Stimulated activated naive CD8-positive, alpha-beta T cell treated with anti-CD3 and anti-CD28 coated beads, Interleukin-15, Interleukin-2, amounts not matched to agents 100 U/mL and 50 U/mL, for 24 hours (primary cell): ENCODE results near the gene TMEM63B.
"Not testable (repeated sequence)": the region's sequence is repeated elsewhere in the genome, so short reads cannot be mapped to it uniquely, and the experiment has no call there.

Source experiments
- ATAC-seq: fragments of 150-1000 bp; cut with Tn5 transposase; one replicate; pipeline ENCODE4 v1.10.0; 2021
- DNase-seq: peaks from one replicate; pipeline ENCODE4 v3.0.0; 2021

Gene TMEM63B

DNA sequence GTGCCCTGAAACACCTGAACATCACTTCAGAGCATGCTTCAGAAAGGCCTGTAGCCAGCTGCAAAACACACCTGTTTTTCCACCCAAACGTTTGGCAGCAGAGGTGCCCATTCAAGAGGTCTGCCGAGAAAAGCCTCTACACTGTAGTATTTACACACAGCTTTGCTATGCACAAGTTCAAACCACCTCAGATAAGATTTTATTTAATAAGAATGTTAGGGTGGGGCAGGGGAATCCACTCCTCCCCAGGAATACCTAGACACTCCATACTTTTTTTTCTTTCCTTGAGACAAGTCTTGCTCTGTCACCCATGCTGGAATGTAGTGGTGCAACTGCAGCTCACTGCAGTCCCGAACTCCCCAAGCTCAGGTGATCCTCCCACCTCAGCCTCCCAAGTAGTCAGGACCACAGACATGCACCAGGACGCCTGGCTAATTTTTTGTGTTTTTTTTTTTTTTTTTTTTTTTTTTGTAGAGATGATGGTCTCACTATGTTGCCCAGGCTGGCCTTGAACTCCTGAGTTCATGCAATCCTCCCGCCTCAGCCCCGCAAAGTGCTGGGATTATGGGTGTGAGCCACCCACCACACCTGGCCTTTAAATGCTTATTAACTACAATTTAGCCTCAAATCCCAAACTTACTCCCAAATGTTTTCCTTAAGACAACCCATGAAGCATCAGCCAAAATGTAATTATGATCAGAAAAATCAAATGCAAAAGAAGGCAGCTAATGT lies 9.8 kb upstream of the TMEM63B start:
- ATAC-seq (no peak), DNase-seq (no peak)

GRCh38 chr6:44119704-44120262 lies 7.6 kb upstream of the TMEM63B start:
- no peak for ATAC-seq
- no peak for DNase-seq

DNA sequence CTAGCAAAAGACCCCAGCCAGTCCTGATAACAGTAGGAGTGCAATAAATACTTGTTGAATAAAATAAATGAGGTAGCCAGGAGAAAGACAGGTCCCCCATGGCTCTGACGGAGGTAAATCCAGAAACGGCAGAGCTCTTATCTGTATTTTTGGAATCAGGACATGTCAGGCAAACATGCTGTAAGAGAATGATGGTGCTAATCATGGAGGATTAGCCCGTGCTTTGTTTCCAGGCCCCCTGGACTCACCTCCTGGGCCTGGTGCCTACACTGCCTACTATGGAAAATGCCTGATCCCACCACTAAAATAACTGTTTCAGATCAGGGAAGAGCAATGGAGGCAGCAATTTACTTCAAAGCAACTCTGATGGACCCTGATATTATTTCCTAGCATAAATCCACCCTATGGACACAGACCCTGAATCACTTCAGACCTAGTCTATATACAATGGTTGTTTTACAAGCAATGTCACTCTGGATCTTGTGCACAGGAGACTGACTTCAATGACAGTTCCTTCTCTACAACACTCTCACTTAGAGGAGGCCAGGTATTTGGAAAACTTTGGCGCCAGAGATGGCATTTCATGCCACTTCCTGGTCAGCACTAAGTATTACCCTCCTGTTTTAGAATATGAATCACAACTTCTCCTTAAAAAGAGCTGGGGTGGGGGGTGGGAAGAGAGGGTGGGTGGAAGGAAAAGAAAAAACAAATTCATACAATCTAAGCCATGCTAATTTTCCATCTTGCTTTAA lies 6.5 kb upstream of the TMEM63B start:
- ATAC-seq (no peak), DNase-seq (no peak)

DNA sequence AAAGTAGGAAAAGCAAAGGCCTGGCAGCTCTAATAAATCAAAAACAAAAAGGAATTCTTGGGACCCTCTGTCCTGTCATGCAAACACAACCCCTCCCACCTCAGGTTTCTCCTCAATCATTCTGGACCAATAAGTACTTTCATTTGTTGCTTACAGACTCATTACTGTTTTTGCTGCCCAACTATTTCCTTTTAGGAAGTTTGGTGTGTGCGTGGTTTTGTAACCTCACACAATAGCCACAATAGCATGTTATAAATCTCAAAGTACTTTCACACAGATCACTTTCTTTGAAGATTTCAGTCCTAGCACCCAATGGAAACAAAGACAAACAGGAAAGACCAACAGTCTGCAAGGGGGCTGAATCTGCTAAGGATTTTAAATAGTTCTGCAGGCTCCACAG lies 4.6 kb upstream of the TMEM63B start:
- ATAC-seq, result no peak
- DNase-seq, result no peak

GRCh38 chr6:44123544-44123943 lies 3.8 kb upstream of the TMEM63B start:
- DNase-seq, result no peak
- ATAC-seq, result no peak

- peak; percentile 87 for ATAC-seq
- peak; percentile 81 for DNase-seq
Measured at GRCh38 chr6:44126320-44127149, 819 bp upstream of the TMEM63B start.

DNA sequence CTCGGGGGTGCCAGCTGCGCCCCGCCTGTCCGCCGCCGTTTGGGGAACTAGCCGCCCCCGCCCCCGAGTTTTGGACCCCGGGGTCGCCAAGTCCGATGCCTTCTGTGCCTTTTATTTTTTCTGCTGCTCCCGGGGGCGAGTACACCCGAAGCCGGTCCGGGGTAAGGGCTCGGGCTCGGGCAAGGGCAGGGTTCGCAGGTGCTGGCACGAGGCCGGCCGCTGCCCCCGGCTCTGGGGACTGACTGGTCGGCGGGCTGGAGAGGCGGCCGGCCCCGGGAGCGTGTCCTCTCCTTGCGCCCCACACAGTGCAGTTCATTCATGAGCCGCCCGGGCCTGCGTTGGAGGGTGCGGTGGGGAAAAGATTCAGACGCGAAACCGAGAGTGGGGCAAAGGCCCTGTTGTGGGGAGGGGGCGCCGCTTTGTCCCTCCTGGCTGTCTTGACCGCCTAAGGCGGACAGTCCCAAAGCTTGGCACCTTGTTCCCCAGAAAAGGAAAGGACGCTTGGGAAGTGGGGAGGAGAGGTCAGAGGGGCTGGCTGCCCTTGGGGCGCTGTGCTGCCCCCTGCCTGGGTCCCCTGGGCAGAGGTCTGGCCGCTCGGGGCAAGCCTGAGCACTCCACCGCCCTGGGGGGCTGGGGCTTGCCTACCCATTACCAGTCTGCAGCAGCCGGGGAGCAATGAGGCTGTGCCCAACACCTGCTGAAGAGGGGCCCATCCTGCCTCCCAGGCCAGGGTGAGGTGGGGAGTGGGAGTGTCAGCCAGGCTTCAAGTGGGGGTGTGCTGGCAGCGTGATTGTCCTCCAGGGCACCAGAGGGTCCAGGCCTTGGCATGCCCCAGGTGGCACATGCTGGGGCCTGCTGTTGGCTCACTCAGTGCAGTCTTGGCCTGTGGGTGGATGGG lies 915 bp downstream of the TMEM63B start:
- DNase-seq, result peak; percentile 34

GRCh38 chr6:44129841-44130322 lies 2.5 kb downstream of the TMEM63B start:
- ATAC-seq (no peak), DNase-seq (no peak)

More for the DNA sequence above, 915 bp downstream of the TMEM63B start:
- no peak for ATAC-seq

DNA sequence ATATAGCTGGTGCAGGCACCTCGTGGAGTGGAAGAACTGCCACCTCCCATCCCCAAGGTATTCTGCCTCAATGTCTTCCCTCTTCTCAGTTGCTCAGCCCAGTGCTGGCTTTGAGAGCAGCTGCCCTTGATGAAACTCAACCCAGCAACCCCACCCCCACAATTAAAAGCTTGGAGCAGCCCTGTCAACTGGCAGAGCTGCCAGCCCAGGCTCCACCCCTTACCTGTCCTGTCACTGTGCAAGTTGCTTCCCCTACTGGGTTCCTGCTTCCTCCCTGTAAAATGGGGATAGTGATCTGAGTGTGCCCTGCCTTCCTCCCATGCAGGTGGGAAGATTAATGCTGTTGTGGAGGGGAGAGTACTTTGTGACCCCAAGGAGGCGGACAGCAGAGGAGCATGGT lies 4.5 kb downstream of the TMEM63B start:
- DNase-seq (no peak), ATAC-seq (no peak)

DNA sequence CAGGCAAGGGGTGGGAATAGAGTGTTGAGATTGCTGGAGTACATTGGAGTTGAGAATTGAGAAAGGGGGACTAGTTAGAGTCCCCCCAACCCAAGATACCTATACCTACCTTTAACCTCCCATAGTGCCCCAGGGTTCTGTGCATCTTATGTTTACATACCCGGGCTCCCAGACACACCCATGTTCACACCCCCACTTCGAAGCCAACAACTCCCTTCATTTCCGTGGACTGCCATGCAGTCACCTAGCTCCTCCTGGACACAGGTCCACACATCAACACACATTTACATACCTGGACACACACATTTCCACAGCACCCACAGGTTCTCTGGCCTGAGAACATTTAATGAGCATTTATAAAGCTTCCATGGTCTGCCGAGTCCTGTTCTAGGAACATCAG lies 5.1 kb downstream of the TMEM63B start:
- no peak for DNase-seq
- no peak for ATAC-seq

- DNase-seq, result no peak
- no peak for ATAC-seq
Measured at GRCh38 chr6:44133003-44133931, 5.9 kb downstream of the TMEM63B start.

- no peak for DNase-seq
- ATAC-seq, result no peak
Measured at GRCh38 chr6:44133981-44134711, 6.8 kb downstream of the TMEM63B start.

GRCh38 chr6:44135173-44135758 lies 7.9 kb downstream of the TMEM63B start:
- DNase-seq (no peak), ATAC-seq (no peak)

DNA sequence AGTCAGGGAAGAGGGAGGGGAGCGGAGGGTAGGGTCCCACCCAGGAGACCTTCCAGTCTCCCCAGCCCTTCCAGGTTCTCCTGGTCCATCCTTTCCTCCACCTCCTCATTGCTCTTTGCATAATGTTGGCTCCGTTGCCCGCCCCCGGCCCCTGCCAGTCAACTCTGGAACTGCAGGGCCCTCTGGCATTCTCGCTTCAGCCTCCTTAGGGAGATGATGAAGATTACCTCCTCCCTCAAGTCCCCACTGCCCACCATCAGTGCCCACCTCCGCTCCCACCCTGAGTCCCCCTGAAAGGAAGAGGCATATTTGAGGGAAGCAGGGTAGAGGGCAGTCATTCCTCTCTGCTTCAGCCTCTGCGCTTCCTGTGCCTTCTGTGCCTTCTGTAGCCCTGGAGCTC lies 8.5 kb downstream of the TMEM63B start:
- ATAC-seq (no peak), DNase-seq (no peak)

DNA sequence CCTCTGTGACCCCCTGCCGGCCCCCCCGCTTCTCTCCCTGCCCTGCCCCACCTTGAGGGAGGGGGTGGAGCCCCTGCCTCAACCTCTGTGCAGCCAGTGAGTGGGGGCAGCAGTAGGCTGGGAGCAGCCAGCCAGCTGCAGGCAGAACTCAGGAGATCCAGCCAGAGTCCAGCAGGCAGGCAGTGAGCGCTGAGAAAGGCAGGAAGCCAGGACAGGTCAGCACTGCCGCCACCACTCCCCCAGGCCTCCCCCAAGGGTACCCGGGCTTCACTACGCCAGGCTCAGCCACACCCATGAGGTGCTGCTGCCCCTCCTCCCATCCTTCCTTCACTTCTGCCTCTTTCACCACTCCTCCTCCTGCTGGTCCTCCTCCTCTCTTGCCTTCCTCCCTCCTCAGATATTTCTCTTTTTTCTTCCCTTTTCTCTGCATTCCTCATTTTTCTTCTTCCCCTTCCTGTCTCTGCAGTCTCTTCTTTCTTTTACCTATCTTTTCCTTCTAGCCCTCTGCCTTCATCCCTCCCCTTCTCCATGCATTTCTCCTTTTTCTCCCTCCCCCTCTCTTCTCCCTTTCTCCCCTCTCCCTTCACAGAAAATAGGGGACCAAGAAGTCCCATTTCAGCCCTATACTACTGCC lies 11.5 kb downstream of the TMEM63B start:
- DNase-seq, result no peak

GRCh38 chr6:44139351-44139743 lies 12.0 kb downstream of the TMEM63B start:
- ATAC-seq (no peak), DNase-seq (no peak)

More for the DNA sequence above, 11.5 kb downstream of the TMEM63B start:
- no peak for ATAC-seq

DNA sequence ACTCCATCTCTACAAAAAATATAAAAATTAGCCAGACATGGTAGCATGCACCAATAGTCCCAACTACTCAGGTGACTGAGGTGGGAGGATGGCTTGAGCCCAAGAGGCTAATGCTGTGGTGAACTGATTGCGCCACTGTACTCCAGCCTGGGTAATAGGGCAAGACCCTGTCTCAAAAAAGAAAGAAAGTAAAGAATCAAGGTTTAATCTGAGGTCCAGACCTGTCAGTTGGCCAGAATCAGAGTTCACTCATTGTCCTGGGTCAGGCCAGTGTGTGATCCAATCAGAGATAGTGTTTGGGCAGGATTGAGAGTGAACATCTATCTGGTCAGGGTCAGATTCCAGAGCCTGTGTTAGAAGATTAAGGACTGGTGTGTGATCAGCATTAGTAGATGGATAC lies 15.5 kb downstream of the TMEM63B start:
- no peak for ATAC-seq
- no peak for DNase-seq

DNA sequence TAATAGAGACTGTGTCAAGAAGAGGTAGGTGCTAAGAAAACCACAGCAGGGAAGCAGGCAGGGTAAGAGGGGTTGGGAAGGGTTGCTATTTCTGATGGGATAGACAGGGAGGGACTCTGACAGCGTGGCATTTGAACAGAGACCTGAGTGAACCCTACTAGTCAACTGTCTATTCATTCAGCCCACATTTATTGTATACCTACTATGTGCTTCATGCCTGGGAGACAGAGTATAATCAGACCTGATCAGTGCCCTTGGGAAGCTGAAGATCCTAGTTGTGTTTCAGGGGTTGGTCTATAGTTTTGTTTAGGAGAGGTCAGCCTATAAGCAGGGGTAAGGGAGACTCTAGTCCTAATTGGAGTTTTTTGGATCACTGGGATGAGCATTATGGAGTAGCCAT lies 16.4 kb downstream of the TMEM63B start:
- ATAC-seq, result no peak
- DNase-seq, result no peak

- not testable (repeated sequence) for DNase-seq, ATAC-seq
Measured at GRCh38 chr6:44144536-44144935, 17.2 kb downstream of the TMEM63B start.
